ENCODE measurements around the gene MYOM3.

MYOM3 gene

GRCh38 chr1:24109686-24110475, 2.1 kb downstream of the MYOM3 start:
- Mint-ChIP-seq H3K4me1 (peaks cover 9% of the 10 kb centered on the region), H3K27me3 (peaks cover 30% of the 10 kb centered on the region), H3K27ac (peak overlapping the region in 1 of 2 donors; percentile 75), H3K9me3 (no peaks in the 10 kb centered on the region), H3K4me3 (no peak overlapping the region)
- no peak for ATAC-seq
- no peak for DNase-seq

GRCh38 chr1:24109166-24109483, 2.8 kb downstream of the MYOM3 start:
- Mint-ChIP-seq H3K4me1 (peaks cover 9% of the 10 kb centered on the region), H3K27ac (no peak overlapping the region), H3K9me3 (no peaks in the 10 kb centered on the region), H3K27me3 (peaks cover 27% of the 10 kb centered on the region), H3K4me3 (no peak overlapping the region)
- DNase-seq, result no peak
- no peak for ATAC-seq

- Mint-ChIP-seq H3K27ac (no peak overlapping the region), H3K4me1 (peaks cover 9% of the 10 kb centered on the region), H3K9me3 (no peaks in the 10 kb centered on the region), H3K27me3 (peaks cover 21% of the 10 kb centered on the region), H3K4me3 (no peak overlapping the region)
- DNase-seq (no peak), ATAC-seq (no peak)
Measured at GRCh38 chr1:24108334-24109165, 3.4 kb downstream of the MYOM3 start.

GRCh38 chr1:24107462-24108138, 4.3 kb downstream of the MYOM3 start:
- peaks cover 7% of the 10 kb centered on the region for H3K4me1 Mint-ChIP-seq
- peaks cover 17% of the 10 kb centered on the region for H3K27me3 Mint-ChIP-seq
- no peak overlapping the region for H3K4me3 Mint-ChIP-seq
- H3K9me3 Mint-ChIP-seq, result no peaks in the 10 kb centered on the region
- no peak for ATAC-seq
- no peak overlapping the region for H3K27ac Mint-ChIP-seq
- no peak for DNase-seq

- ATAC-seq, result no peak
- no peaks in the 10 kb centered on the region for H3K9me3 Mint-ChIP-seq
- H3K4me1 Mint-ChIP-seq, result no peaks in the 10 kb centered on the region
- no peak overlapping the region for H3K27ac Mint-ChIP-seq
- no peak for DNase-seq
- H3K4me3 Mint-ChIP-seq, result no peak overlapping the region
- H3K27me3 Mint-ChIP-seq, result no peaks in the 10 kb centered on the region
Measured at GRCh38 chr1:24105368-24106160, 6.4 kb downstream of the MYOM3 start.

GRCh38 chr1:24104854-24105253, 7.1 kb downstream of the MYOM3 start:
- DNase-seq (no peak), ATAC-seq (no peak)
- no peaks in the 10 kb centered on the region for H3K27me3 Mint-ChIP-seq
- no peaks in the 10 kb centered on the region for H3K4me1 Mint-ChIP-seq
- no peak overlapping the region for H3K4me3 Mint-ChIP-seq
- H3K9me3 Mint-ChIP-seq, result no peaks in the 10 kb centered on the region
- H3K27ac Mint-ChIP-seq, result no peak overlapping the region

- DNase-seq, result no peak
- Mint-ChIP-seq H3K4me1 (no peaks in the 10 kb centered on the region), H3K27ac (no peak overlapping the region), H3K9me3 (no peaks in the 10 kb centered on the region), H3K4me3 (no peak overlapping the region), H3K27me3 (no peaks in the 10 kb centered on the region)
- ATAC-seq, result no peak
Measured at GRCh38 chr1:24103879-24104278, 8.1 kb downstream of the MYOM3 start.

- ATAC-seq (no peak), DNase-seq (no peak)
- Mint-ChIP-seq H3K4me3 (no peak overlapping the region), H3K27ac (no peak overlapping the region), H3K4me1 (no peaks in the 10 kb centered on the region), H3K27me3 (no peaks in the 10 kb centered on the region), H3K9me3 (no peaks in the 10 kb centered on the region)
Measured at GRCh38 chr1:24103408-24103807, 8.5 kb downstream of the MYOM3 start.

GRCh38 chr1:24102961-24103360, 9.0 kb downstream of the MYOM3 start:
- Mint-ChIP-seq H3K4me3 (no peak overlapping the region), H3K4me1 (no peaks in the 10 kb centered on the region)

GRCh38 chr1:24101796-24102586, 9.9 kb downstream of the MYOM3 start:
- H3K4me3 Mint-ChIP-seq, result no peak overlapping the region
- no peaks in the 10 kb centered on the region for H3K27me3 Mint-ChIP-seq
- ATAC-seq (no peak), DNase-seq (no peak)
- no peaks in the 10 kb centered on the region for H3K4me1 Mint-ChIP-seq
- peak overlapping the region in 1 of 2 donors; percentile 59 for H3K27ac Mint-ChIP-seq
- no peaks in the 10 kb centered on the region for H3K9me3 Mint-ChIP-seq

More at GRCh38 chr1:24102961-24103360, 9.0 kb downstream of the MYOM3 start:
- Mint-ChIP-seq H3K9me3 (no peaks in the 10 kb centered on the region), H3K27ac (no peak overlapping the region), H3K27me3 (no peaks in the 10 kb centered on the region)
- DNase-seq (no peak), ATAC-seq (no peak)

GRCh38 chr1:24100945-24101737, 10.8 kb downstream of the MYOM3 start:
- Mint-ChIP-seq H3K27me3 (peaks cover 3% of the 10 kb centered on the region), H3K4me3 (no peak overlapping the region), H3K27ac (no peak overlapping the region), H3K4me1 (no peaks in the 10 kb centered on the region), H3K9me3 (no peaks in the 10 kb centered on the region)
- DNase-seq, result no peak
- no peak for ATAC-seq

GRCh38 chr1:24098943-24099638, 12.8 kb downstream of the MYOM3 start:
- Mint-ChIP-seq H3K4me1 (no peaks in the 10 kb centered on the region), H3K27me3 (peaks cover 16% of the 10 kb centered on the region), H3K27ac (no peak overlapping the region), H3K9me3 (no peaks in the 10 kb centered on the region), H3K4me3 (no peak overlapping the region)
- DNase-seq, result no peak
- ATAC-seq, result no peak

- Mint-ChIP-seq H3K4me1 (no peaks in the 10 kb centered on the region), H3K27me3 (peaks cover 16% of the 10 kb centered on the region), H3K9me3 (no peaks in the 10 kb centered on the region), H3K4me3 (no peak overlapping the region), H3K27ac (no peak overlapping the region)
- ATAC-seq (no peak), DNase-seq (no peak)
Measured at GRCh38 chr1:24098102-24098501, 13.8 kb downstream of the MYOM3 start.

GRCh38 chr1:24097663-24098062, 14.3 kb downstream of the MYOM3 start:
- no peak for ATAC-seq
- Mint-ChIP-seq H3K27me3 (peaks cover 16% of the 10 kb centered on the region), H3K27ac (no peak overlapping the region), H3K9me3 (no peaks in the 10 kb centered on the region), H3K4me3 (no peak overlapping the region), H3K4me1 (no peaks in the 10 kb centered on the region)
- DNase-seq, result no peak

Data from stimulated activated naive CD8-positive, alpha-beta T cell treated with anti-CD3 and anti-CD28 coated beads, Interleukin-15, amount 100 ng/mL, for 72 hours (primary cell).